ENCODE measurements around the gene RNF133. TPM values are rescaled to one million over a fixed set of nuclear protein-coding genes. Genes with fewer than 3 reads are reported as not detected.

The RNF133 gene
- under 1 TPM in 3 of 4 donors, not detected in 1; 0.13 to 0.19 (median 0.17) TPM for polyA plus RNA-seq (ENCODE audit: insufficient read length in 4 of 4)

DNA sequence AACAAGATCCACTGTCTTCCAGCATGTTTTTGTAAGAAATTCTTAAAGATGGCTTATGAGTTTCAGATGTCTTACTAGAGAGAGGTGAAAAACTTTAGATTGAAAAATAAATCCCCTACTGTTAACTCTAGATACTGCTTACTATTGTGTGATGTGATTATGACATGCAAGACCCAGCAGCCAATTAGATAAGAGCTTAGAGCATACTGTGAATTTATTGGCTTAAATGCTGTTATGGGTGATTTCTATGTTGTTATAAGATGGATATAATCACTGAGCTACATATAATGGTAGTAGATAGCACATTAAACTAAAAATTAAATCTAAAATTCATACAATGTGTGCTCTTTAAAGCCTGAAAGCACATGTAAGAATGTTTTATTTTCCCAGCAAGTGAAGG is at the start of gene RNF133:
Gene RNF133 (minus strand): TSS at position 101 of the 400 bp plus-strand sequence. CDS start 199 bp downstream, outside the sequence.
- no peak for DNase-seq (ENCODE audit: low read depth in 4 of 4, low spot score in 2 of 4)

- DNase-seq (ENCODE audit: low read depth in 4 of 4, low spot score in 2 of 4), result no peak
These were observed 49.3 kb upstream of the RNF133 start for GRCh38 chr7:122748195-122748594.

GRCh38 chr7:122746948-122747347 is 48.0 kb upstream of the RNF133 start:
- no peak for DNase-seq (ENCODE audit: low read depth in 4 of 4, low spot score in 2 of 4)

DNA sequence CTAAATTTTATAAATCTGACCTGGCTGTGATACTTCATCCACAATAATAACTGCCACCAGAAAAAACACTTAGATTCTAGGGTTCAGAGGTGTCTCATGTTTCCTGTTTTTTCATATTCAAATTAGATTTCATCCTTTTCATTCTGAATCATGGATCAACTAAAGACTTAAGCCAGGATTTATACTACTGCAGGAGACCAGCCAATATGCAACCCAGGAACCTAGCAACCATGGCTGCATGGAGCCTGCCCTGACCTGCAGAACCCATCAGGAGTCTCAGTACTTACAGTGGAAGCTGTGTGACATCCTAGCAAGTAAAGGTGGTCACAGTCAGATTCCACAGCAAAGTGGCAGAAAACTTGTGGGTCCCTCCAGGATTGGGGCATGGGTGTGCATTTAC is 44.3 kb upstream of the RNF133 start:
- DNase-seq (ENCODE audit: low read depth in 4 of 4, low spot score in 2 of 4), result no peak

GRCh38 chr7:122738947-122739346 is 40.0 kb upstream of the RNF133 start:
- DNase-seq (ENCODE audit: low read depth in 4 of 4, low spot score in 2 of 4), result no peak

GRCh38 chr7:122736183-122736582 is 37.3 kb upstream of the RNF133 start:
- DNase-seq (ENCODE audit: low read depth in 4 of 4, low spot score in 2 of 4), result no peak

- DNase-seq (ENCODE audit: low read depth in 4 of 4, low spot score in 2 of 4), result no peak
These were observed 28.8 kb upstream of the RNF133 start for GRCh38 chr7:122727759-122728158.

- DNase-seq (ENCODE audit: low read depth in 4 of 4, low spot score in 2 of 4), result no peak
These were observed 28.4 kb upstream of the RNF133 start for GRCh38 chr7:122727354-122727753.

- DNase-seq (ENCODE audit: low read depth in 4 of 4, low spot score in 2 of 4), result no peak
These were observed 28.0 kb upstream of the RNF133 start for GRCh38 chr7:122726881-122727280.

GRCh38 chr7:122724366-122724765 is 25.4 kb upstream of the RNF133 start:
- DNase-seq (ENCODE audit: low read depth in 4 of 4, low spot score in 2 of 4), result no peak

DNA sequence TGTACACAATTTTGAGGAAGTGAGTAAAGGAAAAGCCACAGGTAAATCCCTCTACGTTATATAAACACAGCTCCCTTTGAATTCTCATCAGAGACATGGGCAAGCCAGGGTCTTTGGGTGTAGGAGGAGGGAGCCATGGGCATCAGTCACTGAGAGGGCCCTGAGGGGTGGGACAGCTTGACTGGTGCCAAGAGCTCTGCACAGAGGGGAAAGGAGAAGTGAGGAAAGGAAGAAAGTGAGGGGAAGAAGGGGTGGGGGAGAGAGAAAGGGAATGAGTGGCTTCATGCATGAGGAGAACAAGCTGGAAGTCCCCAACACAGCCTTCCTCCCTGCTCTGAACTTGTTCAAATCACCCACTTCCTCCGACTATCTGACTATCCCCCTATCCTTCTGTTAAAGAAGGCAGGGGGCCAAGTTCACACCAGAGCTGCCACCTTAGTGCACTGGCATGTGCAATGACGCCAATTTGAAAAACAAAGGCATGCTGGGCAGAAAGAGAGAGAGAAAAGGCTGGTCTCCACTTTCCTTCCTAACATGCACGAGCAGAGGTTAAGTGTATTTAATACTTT is 20.2 kb upstream of the RNF133 start:
- DNase-seq (ENCODE audit: low read depth in 4 of 4, low spot score in 2 of 4), result no peak

GRCh38 chr7:122717356-122718089 is 18.6 kb upstream of the RNF133 start:
- DNase-seq (ENCODE audit: low read depth in 4 of 4, low spot score in 2 of 4), result no peak

DNA sequence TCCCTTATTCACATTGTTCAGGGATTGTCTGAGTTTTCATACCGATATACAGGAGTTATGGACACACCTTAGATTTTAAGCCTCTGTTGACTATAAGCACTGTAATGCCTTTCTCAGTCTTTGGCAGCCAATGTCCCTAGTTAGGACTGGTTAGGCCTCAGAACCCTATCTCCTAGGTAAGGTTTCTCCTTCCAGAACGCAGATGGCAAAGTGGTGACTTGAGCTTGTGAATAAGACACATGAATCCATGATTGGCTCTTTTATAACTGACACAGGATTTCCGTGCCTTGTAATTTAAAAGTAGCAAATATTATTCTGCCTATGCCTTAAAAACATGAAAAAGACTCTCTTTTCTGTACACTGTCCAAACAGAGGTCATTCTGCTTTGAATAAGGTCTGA is 16.3 kb upstream of the RNF133 start:
- DNase-seq (ENCODE audit: low read depth in 4 of 4, low spot score in 2 of 4), result no peak

DNA sequence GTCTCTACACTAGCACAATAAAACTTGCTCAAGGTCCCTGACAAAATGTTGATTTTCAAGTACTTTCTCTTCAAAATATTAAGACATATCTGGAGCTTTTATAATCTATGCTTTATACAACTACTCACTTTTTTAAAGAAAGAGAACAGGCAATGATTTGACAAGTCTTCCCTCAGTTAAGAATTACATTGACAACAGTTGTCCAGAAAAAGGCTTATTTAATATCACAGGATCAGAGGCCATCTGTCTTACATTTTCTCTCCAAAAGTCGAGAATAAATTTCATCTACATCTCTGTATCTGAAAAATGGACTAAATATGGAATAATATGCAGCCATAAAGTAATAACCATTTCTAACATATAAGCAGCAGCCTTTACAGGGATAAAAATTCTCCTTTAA is 12.0 kb upstream of the RNF133 start:
- DNase-seq (ENCODE audit: low read depth in 4 of 4, low spot score in 2 of 4), result no peak

- no peak for DNase-seq (ENCODE audit: low read depth in 4 of 4, low spot score in 2 of 4)
These were observed 11.2 kb upstream of the RNF133 start for GRCh38 chr7:122709930-122710646.

GRCh38 chr7:122706836-122707235 is 7.9 kb upstream of the RNF133 start:
- DNase-seq (ENCODE audit: low read depth in 4 of 4, low spot score in 2 of 4), result no peak

GRCh38 chr7:122702872-122703510 is 4.1 kb upstream of the RNF133 start, which contains the start of gene RNF148:
Gene RNF148 (minus strand): TSS chr7:122702922. CDS start chr7:122702750, 172 bp downstream.
- no peak for DNase-seq (ENCODE audit: low read depth in 4 of 4, low spot score in 2 of 4)

DNA sequence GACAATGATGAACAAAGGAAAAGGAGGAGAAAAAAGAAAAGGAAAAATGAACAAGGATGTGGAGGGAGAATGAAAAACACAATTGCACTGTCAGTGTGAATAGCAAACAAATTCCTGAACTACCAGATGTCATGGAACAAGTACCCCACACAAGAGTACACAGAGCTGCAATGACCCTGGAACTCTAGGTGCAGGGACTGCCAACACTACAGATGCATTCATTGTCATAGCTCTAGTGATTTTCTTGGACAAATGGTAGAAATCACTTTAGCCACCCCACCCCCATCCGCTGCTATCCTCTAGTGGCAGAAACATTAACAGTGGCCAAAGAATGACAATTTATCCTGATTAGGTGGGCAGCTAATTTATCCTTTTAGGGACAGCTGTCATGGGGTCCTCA is 3.1 kb downstream of the RNF133 start:
- no peak for DNase-seq (ENCODE audit: low read depth in 4 of 4, low spot score in 2 of 4)

GRCh38 chr7:122694697-122695096 is 4.2 kb downstream of the RNF133 start:
- no peak for DNase-seq (ENCODE audit: low read depth in 4 of 4, low spot score in 2 of 4)

GRCh38 chr7:122692769-122693309 is 6.1 kb downstream of the RNF133 start:
- DNase-seq (ENCODE audit: low read depth in 4 of 4, low spot score in 2 of 4), result no peak
